H1 (cell line): ENCODE measurements around the gene RTN4. TPM values are rescaled to one million over a fixed set of nuclear protein-coding genes. Genes with fewer than 3 reads are reported as not detected.

Experiments used
- CTCF ChIA-PET: fragments of 300-600 bp; sonication (Branson Sonifier 250); formaldehyde crosslinking; loops from one replicate; lab custom pipeline; 2021; ENCODE audit not compliant: partially characterized antibody; lab: Charles Lee
- POLR2A ChIA-PET: fragments of 300-600 bp; sonication (Branson Sonifier 250); formaldehyde crosslinking; loops from one replicate; lab custom pipeline; 2021; ENCODE audit warnings: inconsistent platforms; ENCODE audit not compliant: partially characterized antibody; lab: Charles Lee
- DNase-seq, 2 experiments: peaks; one replicate each; pipeline versions ENCODE4 v3.0.0 to v3.0.0-alpha.2; 2010 to 2022; ENCODE audit warnings: low spot score in 2 of 2, low read depth in 1 of 2, mixed read lengths in 1 of 2
- FAIRE-seq: peaks from 2 replicates; lab custom pipeline; 2011; peaks lifted over from hg19 to GRCh38; lab: Jason Lieb, UNC
- H2AFZ ChIP-seq: 2 replicates; pipeline ENCODE4 v1.8.1; 2012; ENCODE audit warnings: low read length, inconsistent platforms
- H2AK5ac ChIP-seq: 2 replicates; pipeline ENCODE4 v1.6.1; 2013; ENCODE audit warnings: low read depth, low read length
- H2BK120ac ChIP-seq: replicated peaks from 2 replicates; pipeline ENCODE3; 2013; ENCODE audit warnings: low read depth, low read length, inconsistent platforms
- H2BK12ac ChIP-seq: 2 replicates; pipeline ENCODE4 v1.6.1; 2013; ENCODE audit warnings: low read depth, low read length
- H2BK15ac ChIP-seq: 2 replicates; pipeline ENCODE4 v1.6.1; 2013; ENCODE audit warnings: low read length
- H2BK20ac ChIP-seq: 2 replicates; pipeline ENCODE4 v1.6.1; 2013; ENCODE audit warnings: low read length
- H2BK5ac ChIP-seq: 2 replicates; pipeline ENCODE4 v1.6.1; 2013; ENCODE audit warnings: low read depth, low read length
- H3K14ac ChIP-seq: 2 replicates; pipeline ENCODE4 v1.6.1; 2013; ENCODE audit warnings: inconsistent platforms; ENCODE audit not compliant: insufficient read length
- H3K18ac ChIP-seq: 2 replicates; pipeline ENCODE4 v1.6.1; 2013; ENCODE audit warnings: low read length; ENCODE audit errors: extremely low read depth
- H3K23ac ChIP-seq: 2 replicates; pipeline ENCODE4 v1.6.1; 2013; ENCODE audit warnings: inconsistent platforms; ENCODE audit not compliant: insufficient read length
- H3K23me2 ChIP-seq: 2 replicates; pipeline ENCODE4 v1.6.1; 2013; ENCODE audit warnings: low read depth, low read length
- H3K27ac ChIP-seq: 2 replicates; pipeline ENCODE4 v1.6.1; 2011; ENCODE audit warnings: low read depth, low read length, inconsistent platforms
- H3K27me3 ChIP-seq, 4 experiments: replicated peaks in 1 of 4; 1 replicate in 1 of 4; 2 replicates in 3 of 4; pipeline versions ENCODE4 v1.6.1 to v1.8.1; 2011 to 2013; ENCODE audit warnings: low read length in 3 of 4, mild to moderate bottlenecking in 3 of 4, inconsistent platforms in 2 of 4, mixed read lengths in 2 of 4, moderate library complexity in 1 of 4; ENCODE audit not compliant: control insufficient read depth in 3 of 4, insufficient read depth in 3 of 4; ENCODE audit errors: extremely low read depth in 1 of 4
- H3K36me3 ChIP-seq, 4 experiments: 2 replicates each; pipeline versions ENCODE4 v1.6.1 to v1.8.1; 2011 to 2013; ENCODE audit warnings: mild to moderate bottlenecking in 4 of 4, low read length in 3 of 4, moderate library complexity in 2 of 4, control low read depth in 1 of 4, inconsistent platforms in 1 of 4; ENCODE audit not compliant: insufficient read depth in 4 of 4, control insufficient read depth in 2 of 4
- H3K4ac ChIP-seq: replicated peaks from 2 replicates; pipeline ENCODE3; 2013; ENCODE audit warnings: low read length, low read depth, mixed read lengths, inconsistent platforms; ENCODE audit not compliant: insufficient read length
- H3K4me1 ChIP-seq, 4 experiments: replicated peaks in 1 of 4; 1 replicate in 1 of 4; 2 replicates in 3 of 4; pipeline versions ENCODE4 v1.6.1 to v1.8.1; 2011 to 2013; ENCODE audit warnings: low read length in 3 of 4, inconsistent platforms in 2 of 4, mixed read lengths in 1 of 4; ENCODE audit not compliant: insufficient read depth in 4 of 4, control insufficient read depth in 3 of 4
- H3K4me2 ChIP-seq, 2 experiments: 2 replicates each; pipeline versions ENCODE4 v1.6.1 to v1.8.1; 2011 to 2013; ENCODE audit warnings: low read depth in 2 of 2, low read length in 2 of 2, control low read depth in 1 of 2, inconsistent platforms in 1 of 2, mild to moderate bottlenecking in 1 of 2; ENCODE audit not compliant: insufficient read depth in 1 of 2
- H3K4me3 ChIP-seq, 4 experiments: fragments of 200-600, 300-600 bp in 1 of 4; sonication (generic), shearing (Covaris generic), sonication (Bioruptor Twin) in 1 of 4; 2 replicates each; pipeline versions ENCODE4 v1.5.1 to v1.8.1; 2011 to 2016; ENCODE audit warnings: low read length in 4 of 4, low read depth in 3 of 4, control low read depth in 2 of 4, inconsistent platforms in 2 of 4, mild to moderate bottlenecking in 2 of 4, mixed read lengths in 1 of 4, moderate library complexity in 1 of 4; ENCODE audit not compliant: insufficient read depth in 2 of 4; ENCODE audit errors: extremely low read depth in 1 of 4
- H3K56ac ChIP-seq: replicated peaks from 2 replicates; pipeline ENCODE3; 2013; ENCODE audit warnings: low read depth, mild to moderate bottlenecking, mixed read lengths, low read length, inconsistent platforms; ENCODE audit not compliant: insufficient read length
- H3K79me1 ChIP-seq: 2 replicates; pipeline ENCODE4 v1.6.1; 2013; ENCODE audit warnings: low read depth, low read length, control low read depth
- H3K79me2 ChIP-seq, 2 experiments: 2 replicates each; pipeline versions ENCODE4 v1.6.1 to v1.8.1; 2012 to 2013; ENCODE audit warnings: low read length in 2 of 2, mild to moderate bottlenecking in 2 of 2, inconsistent platforms in 1 of 2; ENCODE audit not compliant: insufficient read depth in 2 of 2, control insufficient read depth in 1 of 2
- H3K9ac ChIP-seq, 4 experiments: replicated peaks in 1 of 4; 1 replicate in 1 of 4; 2 replicates in 3 of 4; pipeline versions ENCODE4 v1.6.1 to v1.8.1; 2011 to 2013; ENCODE audit warnings: low read depth in 3 of 4, low read length in 3 of 4, control low read depth in 2 of 4, mild to moderate bottlenecking in 2 of 4, moderate library complexity in 2 of 4, inconsistent platforms in 1 of 4; ENCODE audit errors: extremely low read depth in 1 of 4
- H3K9me3 ChIP-seq, 2 experiments: 2 replicates each; pipeline versions ENCODE4 v1.6.1 to v1.8.1; 2012 to 2013; ENCODE audit warnings: mild to moderate bottlenecking in 2 of 2, moderate library complexity in 2 of 2, control low read depth in 1 of 2, inconsistent platforms in 1 of 2, low read depth in 1 of 2, low read length in 1 of 2, mixed read lengths in 1 of 2; ENCODE audit not compliant: insufficient read depth in 2 of 2
- H4K20me1 ChIP-seq, 2 experiments: replicated peaks in 1 of 2; 2 replicates each; pipeline versions ENCODE3 to v1.8.1; 2011 to 2013; ENCODE audit warnings: inconsistent platforms in 2 of 2, low read length in 2 of 2, mild to moderate bottlenecking in 1 of 2; ENCODE audit not compliant: insufficient read depth in 2 of 2, control insufficient read depth in 1 of 2
- H4K5ac ChIP-seq: 2 replicates; pipeline ENCODE4 v1.6.1; 2013; ENCODE audit warnings: low read length, low read depth, mixed read lengths, inconsistent platforms; ENCODE audit not compliant: insufficient read length
- H4K8ac ChIP-seq: 2 replicates; pipeline ENCODE4 v1.8.0; 2013; ENCODE audit warnings: mild to moderate bottlenecking, moderate library complexity, low read length, inconsistent platforms; ENCODE audit not compliant: insufficient read depth; ENCODE audit errors: extremely low read depth
- H4K91ac ChIP-seq: replicated peaks from 2 replicates; pipeline ENCODE3; 2013; ENCODE audit warnings: low read length, mixed read lengths, inconsistent platforms; ENCODE audit not compliant: insufficient read length
- CREB1 ChIP-seq: IDR thresholded peaks from 2 replicates; pipeline ENCODE4 v1.6.1; 2012; ENCODE audit warnings: inconsistent platforms
- CTBP2 ChIP-seq: IDR thresholded peaks from 2 replicates; pipeline ENCODE4 v1.7.0; 2011; ENCODE audit warnings: borderline replicate concordance, mild to moderate bottlenecking, moderate library complexity, mixed read lengths, low read length; ENCODE audit not compliant: insufficient read depth, insufficient read length
- EP300 ChIP-seq, 2 experiments: IDR thresholded peaks; 1 replicate in 1 of 2; 2 replicates in 1 of 2; pipeline ENCODE4 v1.6.1; 2011 to 2012; ENCODE audit warnings: low read depth in 2 of 2, low read length in 2 of 2, mild to moderate bottlenecking in 2 of 2, borderline replicate concordance in 1 of 2, inconsistent platforms in 1 of 2, moderate library complexity in 1 of 2
- GTF2F1 ChIP-seq: IDR thresholded peaks from 2 replicates; pipeline ENCODE4 v1.6.1; 2012; ENCODE audit warnings: low read depth, low read length, improper control_type of control experiment, borderline replicate concordance
- KDM5A ChIP-seq: fragments of 200-600 bp; IDR thresholded peaks from 2 replicates; pipeline ENCODE4 v1.7.1; 2012; ENCODE audit warnings: mild to moderate bottlenecking, low read length, inconsistent platforms, mixed read lengths
- PHF8 ChIP-seq: fragments of 200-600 bp; sonication (generic); conservative IDR thresholded peaks from 2 replicates; pipeline ENCODE4 v1.7.1; 2012; ENCODE audit warnings: low read depth, mild to moderate bottlenecking, inconsistent platforms, low read length, moderate library complexity
- SIRT6 ChIP-seq: IDR thresholded peaks from one replicate; pipeline ENCODE4 v1.7.1; 2012; ENCODE audit warnings: low read length, inconsistent platforms
- SIX5 ChIP-seq: IDR thresholded peaks from 2 replicates; pipeline ENCODE4 v1.6.1; 2011; ENCODE audit warnings: mild to moderate bottlenecking, low read depth, low read length
- TCF12 ChIP-seq: IDR thresholded peaks from 2 replicates; pipeline ENCODE4 v1.6.1; 2011; ENCODE audit warnings: low read depth, mild to moderate bottlenecking, low read length
- WGBS, 2 experiments: shearing (Covaris generic) in 1 of 2; methylation state at CpG; one replicate each; pipeline versions ENCODE4 v1.1.6 to v1.1.7; 2013 to 2015; ENCODE audit warnings: low lambda C conversion rate in 2 of 2, mixed read lengths in 2 of 2, inconsistent platforms in 1 of 2, low coverage in 1 of 2, missing lambda C conversion rate in 1 of 2; ENCODE audit not compliant: insufficient replicate concordance in 2 of 2, insufficient coverage in 1 of 2, insufficient read length in 1 of 2; ENCODE audit errors: extremely low coverage in 1 of 2, missing lambda C conversion rate in 1 of 2; 5-methylcytosine and 5-hydroxymethylcytosine counted together
- polyA plus RNA-seq, 7 experiments: library from polyadenylated mRNA; depleted of rRNA in 3 of 7; stranded (reverse) in 5 of 7; unstranded in 2 of 7; fragments of >200 nt in 5 of 7; fragments of 200-250 nt in 2 of 7; gene quantifications; 1 replicate in 5 of 7; 2 replicates in 1 of 7; 4 replicates in 1 of 7; pipeline versions ENCODE4 v1.2.1 to v1.2.3, GENCODE V29; 2011 to 2013; ENCODE audit warnings: missing spikeins in 2 of 7, mixed read lengths in 2 of 7
- total RNA-seq: library from RNA; stranded (reverse); fragmentation: NEBNext Ultra II Directional; extraction: Animal tissue kit (Norgen Biotek cat#: 25700); gene quantifications from 2 replicates; pipeline ENCODE4 v1.2.1, GENCODE V29; 2021
- TF ChIP-seq, protein P1 (sequence below): IDR thresholded peaks from 2 replicates; pipeline ENCODE4 v1.6.1; 2012; ENCODE audit warnings: inconsistent platforms

RTN4 gene
- total and polyA plus RNA-seq, 2 of the 8 experiments (the other 6 are each of a cell fraction or from before 2014, with no cell fraction given): 179 to 242 TPM

- H3K9ac ChIP-seq: peak overlapping the region in 1 of 4 experiments; percentile 35; a peak in 2 of 7 replicates
- H2BK120ac ChIP-seq: no peak overlapping the region
- peaks cover 4% of the 10 kb centered on the region for H3K23me2 ChIP-seq
- H2AK5ac ChIP-seq: no peak overlapping the region
- H3K79me2 ChIP-seq: peaks cover 51 to 66% of the 10 kb centered on the region in 2 experiments
- peak overlapping the region; percentile 82 to 100 (median 94) for H3K4me3 ChIP-seq
- peak overlapping the region; percentile 89 to 93 for H3K4me2 ChIP-seq
- peaks cover 20 to 23% of the 10 kb centered on the region in 2 experiments for H4K20me1 ChIP-seq
- H2AFZ ChIP-seq: no peak overlapping the region
- H2BK5ac ChIP-seq: no peak overlapping the region
- DNase-seq: no peak
- H3K23ac ChIP-seq: no peak overlapping the region
- no peaks in the 10 kb centered on the region for H3K9me3 ChIP-seq
- H4K91ac ChIP-seq: no peak overlapping the region
- no peak overlapping the region for H4K5ac ChIP-seq
- H2BK20ac ChIP-seq: no peak overlapping the region
- ChIA-PET CTCF (interaction anchor here (0.6 to 2.4 kb wide), 27 partner anchors 10 to 177 kb away, joined by 3 to 12 read pairs (median 4); no protein-coding TSS in a partner anchor), POLR2A (interaction anchor here (0.6 to 1.9 kb wide), 19 partner anchors 10 to 185 kb away, joined by 3 to 12 read pairs (median 4); partner anchors contain the start of genes CLHC1 and RPS27A)
- H3K36me3 ChIP-seq: no peaks in the 10 kb centered on the region; a peak in 1 of 8 replicates
- no peak overlapping the region for H3K27ac ChIP-seq
- no peak overlapping the region for H3K56ac ChIP-seq
- no peak overlapping the region for H3K4ac ChIP-seq
- no peak overlapping the region for H4K8ac ChIP-seq
- H3K18ac ChIP-seq: no peak overlapping the region
- 48% methylated on average over 9 of the region's 9 CpGs; no CpG with 5 or more reads in 1 of the 2 experiments for WGBS, 2 experiments
- peaks cover 0 to 10% (median 5%) of the 10 kb centered on the region in 4 experiments; a peak in 3 of 7 replicates for H3K4me1 ChIP-seq
- H3K79me1 ChIP-seq: no peaks in the 10 kb centered on the region
- TF ChIP-seq SIRT6 (no peak), SIX5 (no peak), PHF8 (no peak), TCF12 (no peak), KDM5A (no peak), GTF2F1 (no peak), CREB1 (no peak), EP300 (IDR thresholded peaks at IDR 0.05; ENCODE audit: borderline replicate concordance in 1 of 2, low read depth in 2 of 2, low read length in 2 of 2) (no peak), CTBP2 (no peak)
- TF ChIP-seq, protein P1, sequence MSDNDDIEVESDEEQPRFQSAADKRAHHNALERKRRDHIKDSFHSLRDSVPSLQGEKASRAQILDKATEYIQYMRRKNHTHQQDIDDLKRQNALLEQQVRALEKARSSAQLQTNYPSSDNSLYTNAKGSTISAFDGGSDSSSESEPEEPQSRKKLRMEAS: no peak
- no peak overlapping the region for H2BK12ac ChIP-seq
- no peak for FAIRE-seq
- H3K27me3 ChIP-seq: no peaks in the 10 kb centered on the region
- no peak overlapping the region for H2BK15ac ChIP-seq
- H3K14ac ChIP-seq: no peak overlapping the region
Measured at GRCh38 chr2:55047677-55048299, 2.5 kb downstream of the RTN4 start.
